Endothelial cell (in vitro differentiated cells): ENCODE data around the gene TUBGCP3. TPM values are rescaled to one million over a fixed set of nuclear protein-coding genes. Genes with fewer than 3 reads are reported as not detected.

Experiments used
- DNase-seq: peaks from one replicate; pipeline ENCODE4 v3.0.0; 2021; ENCODE audit warnings: low spot score
- H3K27ac Mint-ChIP-seq: one replicate; pipeline ENCODE4 v1.8.0; 2021; ENCODE audit warnings: mixed read lengths, inconsistent platforms; ENCODE audit not compliant: unreplicated experiment
- H3K27me3 Mint-ChIP-seq: one replicate; pipeline ENCODE4 v1.8.0; 2021; ENCODE audit warnings: mild to moderate bottlenecking, moderate library complexity, mixed read lengths, inconsistent platforms; ENCODE audit not compliant: unreplicated experiment
- H3K36me3 Mint-ChIP-seq: one replicate; pipeline ENCODE4 v1.8.0; 2021; ENCODE audit warnings: mild to moderate bottlenecking, low read depth, mixed read lengths, inconsistent platforms; ENCODE audit not compliant: unreplicated experiment
- H3K4me1 Mint-ChIP-seq: one replicate; pipeline ENCODE4 v1.8.0; 2021; ENCODE audit warnings: mild to moderate bottlenecking, mixed read lengths, inconsistent platforms; ENCODE audit not compliant: unreplicated experiment
- H3K4me3 Mint-ChIP-seq: one replicate; pipeline ENCODE4 v1.8.0; 2021; ENCODE audit warnings: mild to moderate bottlenecking, mixed read lengths, inconsistent platforms; ENCODE audit not compliant: unreplicated experiment
- H3K9me3 Mint-ChIP-seq: one replicate; pipeline ENCODE4 v1.8.0; 2021; ENCODE audit warnings: mixed read lengths, inconsistent platforms; ENCODE audit not compliant: unreplicated experiment
- total RNA-seq: library from RNA; stranded (reverse); fragmentation: NEBNext Ultra II Directional; extraction: Animal tissue kit (Norgen Biotek cat#: 25700); gene quantifications from one replicate; pipeline ENCODE4 v1.2.1, GENCODE V29; 2021; ENCODE audit not compliant: unreplicated experiment
- TF ChIP-seq, protein P1 (sequence below): fragments of 200-600 bp; sonication (generic); IDR thresholded peaks from one replicate; pipeline ENCODE4 v1.5.0; 2021; ENCODE audit warnings: antibody characterized with exemption; ENCODE audit not compliant: unreplicated experiment

The TUBGCP3 gene
- total RNA-seq, 1 donor from 2014 or later: 26.8 TPM

DNA sequence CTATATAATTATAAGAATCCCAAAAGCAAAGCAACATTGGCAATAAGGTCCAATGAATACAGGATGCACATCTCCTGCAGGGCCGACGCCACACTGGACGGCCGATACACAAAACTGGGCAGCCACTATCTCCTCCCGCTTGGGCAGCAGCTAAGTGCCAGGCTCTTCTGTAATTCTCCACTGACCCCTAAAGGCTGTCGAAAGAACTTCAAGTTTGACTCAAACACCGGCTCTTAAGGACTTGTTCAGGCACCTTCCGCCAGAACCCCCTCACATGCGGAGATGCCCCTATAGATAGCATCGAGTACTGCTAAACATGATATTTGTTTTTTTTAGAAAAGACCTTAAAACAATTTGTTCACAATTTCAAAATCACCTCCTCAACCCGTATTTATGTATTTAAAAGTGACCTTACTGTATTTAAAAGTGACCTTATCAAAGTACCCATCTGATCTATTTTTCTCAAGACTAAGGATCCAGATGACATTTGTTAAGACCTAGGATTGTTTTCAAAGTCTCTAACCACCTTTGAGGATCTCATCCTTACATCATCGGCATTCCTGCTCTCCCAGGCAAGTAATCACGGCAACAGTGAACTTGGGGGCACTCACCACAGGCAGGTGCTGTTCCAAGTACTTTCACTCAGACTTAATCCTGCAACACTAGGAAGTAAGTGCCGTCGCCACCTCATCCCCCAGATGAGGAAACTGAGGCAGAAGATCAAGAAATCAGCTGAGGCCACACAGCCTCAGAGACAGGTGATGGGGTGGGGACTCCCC, 77.8 kb downstream of the TUBGCP3 start:
- Mint-ChIP-seq H3K27me3 (peaks cover 3% of the 10 kb centered on the region), H3K36me3 (peaks cover 12% of the 10 kb centered on the region), H3K4me1 (no peaks in the 10 kb centered on the region), H3K27ac (no peak overlapping the region), H3K9me3 (no peaks in the 10 kb centered on the region), H3K4me3 (no peak overlapping the region)
- TF ChIP-seq, protein P1, sequence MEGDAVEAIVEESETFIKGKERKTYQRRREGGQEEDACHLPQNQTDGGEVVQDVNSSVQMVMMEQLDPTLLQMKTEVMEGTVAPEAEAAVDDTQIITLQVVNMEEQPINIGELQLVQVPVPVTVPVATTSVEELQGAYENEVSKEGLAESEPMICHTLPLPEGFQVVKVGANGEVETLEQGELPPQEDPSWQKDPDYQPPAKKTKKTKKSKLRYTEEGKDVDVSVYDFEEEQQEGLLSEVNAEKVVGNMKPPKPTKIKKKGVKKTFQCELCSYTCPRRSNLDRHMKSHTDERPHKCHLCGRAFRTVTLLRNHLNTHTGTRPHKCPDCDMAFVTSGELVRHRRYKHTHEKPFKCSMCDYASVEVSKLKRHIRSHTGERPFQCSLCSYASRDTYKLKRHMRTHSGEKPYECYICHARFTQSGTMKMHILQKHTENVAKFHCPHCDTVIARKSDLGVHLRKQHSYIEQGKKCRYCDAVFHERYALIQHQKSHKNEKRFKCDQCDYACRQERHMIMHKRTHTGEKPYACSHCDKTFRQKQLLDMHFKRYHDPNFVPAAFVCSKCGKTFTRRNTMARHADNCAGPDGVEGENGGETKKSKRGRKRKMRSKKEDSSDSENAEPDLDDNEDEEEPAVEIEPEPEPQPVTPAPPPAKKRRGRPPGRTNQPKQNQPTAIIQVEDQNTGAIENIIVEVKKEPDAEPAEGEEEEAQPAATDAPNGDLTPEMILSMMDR: peak; percentile 73
- peak; percentile 53 for DNase-seq

DNA sequence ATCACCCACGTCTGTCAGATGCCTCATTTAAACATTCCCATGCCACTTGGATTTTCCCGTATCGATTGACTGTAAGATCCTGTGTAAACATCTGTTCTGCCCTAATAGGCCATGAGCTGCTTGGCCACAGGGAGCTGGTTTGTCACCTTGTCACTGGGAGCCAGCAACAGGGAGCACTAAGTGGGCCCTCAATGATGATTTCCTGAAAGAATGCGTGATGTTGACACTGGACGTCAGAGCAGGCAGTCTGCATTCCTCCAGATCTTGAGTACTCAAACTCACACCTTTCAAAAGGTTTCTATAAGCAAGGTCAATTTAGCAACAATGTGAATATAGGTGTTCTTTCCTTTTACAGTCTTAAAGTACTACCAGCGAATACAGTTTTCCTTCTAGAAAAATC, 78.8 kb downstream of the TUBGCP3 start:
- no peak for DNase-seq
- no peaks in the 10 kb centered on the region for H3K4me1 Mint-ChIP-seq
- no peak overlapping the region for H3K27ac Mint-ChIP-seq
- peaks cover 3% of the 10 kb centered on the region for H3K27me3 Mint-ChIP-seq
- H3K4me3 Mint-ChIP-seq: peak overlapping the region; percentile 54
- H3K36me3 Mint-ChIP-seq: peaks cover 12% of the 10 kb centered on the region
- TF ChIP-seq, protein P1: no peak
- H3K9me3 Mint-ChIP-seq: no peaks in the 10 kb centered on the region

DNA sequence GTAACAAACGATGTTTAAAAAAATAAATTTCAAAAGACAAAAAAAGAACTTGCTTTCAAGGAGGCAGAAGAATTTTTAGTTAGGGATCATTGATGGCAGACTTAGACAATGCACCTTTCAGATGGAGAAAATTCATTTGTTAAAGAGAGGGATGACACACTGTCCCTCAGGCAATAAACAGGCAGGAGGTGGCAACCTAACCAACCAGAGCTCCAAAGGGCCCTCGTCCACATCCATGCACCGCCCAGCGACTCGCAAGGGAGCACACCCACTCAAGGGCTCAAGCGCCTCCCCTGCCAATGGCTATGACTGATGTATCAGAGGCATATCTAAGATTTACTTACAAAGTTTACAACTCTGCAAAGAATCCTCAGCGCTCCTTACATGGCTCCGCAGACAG, 81.9 kb downstream of the TUBGCP3 start:
- H3K9me3 Mint-ChIP-seq: no peaks in the 10 kb centered on the region
- DNase-seq: no peak
- no peaks in the 10 kb centered on the region for H3K4me1 Mint-ChIP-seq
- H3K36me3 Mint-ChIP-seq: peaks cover 19% of the 10 kb centered on the region
- H3K27ac Mint-ChIP-seq: no peak overlapping the region
- TF ChIP-seq, protein P1: no peak
- no peak overlapping the region for H3K4me3 Mint-ChIP-seq
- H3K27me3 Mint-ChIP-seq: no peaks in the 10 kb centered on the region

DNA sequence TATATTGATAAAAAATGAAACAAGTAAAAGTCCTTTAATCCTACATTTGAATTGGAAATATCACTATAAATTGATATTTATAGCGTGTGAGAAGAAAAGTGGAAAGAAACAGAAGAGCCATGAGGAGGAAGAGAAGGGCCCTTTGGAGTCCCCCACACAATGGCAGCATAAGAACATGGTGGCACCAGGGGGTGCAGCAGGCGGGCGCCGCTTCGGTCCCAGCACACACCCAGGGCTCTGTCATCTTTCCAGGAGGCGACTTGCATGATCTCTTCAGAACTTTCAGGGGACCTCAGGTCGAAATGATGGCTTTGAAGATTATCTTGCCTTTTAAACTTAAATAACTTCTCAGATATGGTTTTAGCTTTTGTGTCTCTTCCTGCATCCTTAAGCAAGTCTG, 91.8 kb downstream of the TUBGCP3 start:
- TF ChIP-seq, protein P1: no peak
- H3K4me1 Mint-ChIP-seq: peaks cover 5% of the 10 kb centered on the region
- DNase-seq: no peak
- no peak overlapping the region for H3K27ac Mint-ChIP-seq
- peaks cover 14% of the 10 kb centered on the region for H3K36me3 Mint-ChIP-seq
- H3K9me3 Mint-ChIP-seq: no peaks in the 10 kb centered on the region
- H3K4me3 Mint-ChIP-seq: no peak overlapping the region
- H3K27me3 Mint-ChIP-seq: no peaks in the 10 kb centered on the region

DNA sequence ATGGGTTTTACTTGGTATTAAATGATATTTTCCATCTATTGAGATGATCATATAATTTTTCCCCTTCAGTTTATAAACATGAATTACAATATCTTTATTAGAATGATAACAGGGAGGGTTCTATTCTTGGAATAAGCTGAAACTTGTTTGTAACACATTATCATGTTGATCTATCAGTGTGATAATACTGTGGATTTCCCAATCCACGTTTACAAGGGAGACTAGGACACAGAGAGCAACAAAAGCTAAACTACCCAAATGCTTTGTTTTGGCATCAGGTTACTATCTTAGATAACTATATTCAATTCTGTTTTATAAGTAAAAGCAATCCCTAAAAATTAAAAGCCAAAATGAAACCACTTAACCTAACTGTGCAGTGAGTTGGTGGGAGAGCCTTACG, 92.5 kb downstream of the TUBGCP3 start:
- DNase-seq: no peak
- no peaks in the 10 kb centered on the region for H3K9me3 Mint-ChIP-seq
- H3K27ac Mint-ChIP-seq: no peak overlapping the region
- H3K36me3 Mint-ChIP-seq: peaks cover 14% of the 10 kb centered on the region
- H3K4me1 Mint-ChIP-seq: peaks cover 5% of the 10 kb centered on the region
- no peaks in the 10 kb centered on the region for H3K27me3 Mint-ChIP-seq
- H3K4me3 Mint-ChIP-seq: no peak overlapping the region
- TF ChIP-seq, protein P1: no peak
